ENCODE data around the gene RIOX2.

- TF ChIP-seq, protein P1, sequence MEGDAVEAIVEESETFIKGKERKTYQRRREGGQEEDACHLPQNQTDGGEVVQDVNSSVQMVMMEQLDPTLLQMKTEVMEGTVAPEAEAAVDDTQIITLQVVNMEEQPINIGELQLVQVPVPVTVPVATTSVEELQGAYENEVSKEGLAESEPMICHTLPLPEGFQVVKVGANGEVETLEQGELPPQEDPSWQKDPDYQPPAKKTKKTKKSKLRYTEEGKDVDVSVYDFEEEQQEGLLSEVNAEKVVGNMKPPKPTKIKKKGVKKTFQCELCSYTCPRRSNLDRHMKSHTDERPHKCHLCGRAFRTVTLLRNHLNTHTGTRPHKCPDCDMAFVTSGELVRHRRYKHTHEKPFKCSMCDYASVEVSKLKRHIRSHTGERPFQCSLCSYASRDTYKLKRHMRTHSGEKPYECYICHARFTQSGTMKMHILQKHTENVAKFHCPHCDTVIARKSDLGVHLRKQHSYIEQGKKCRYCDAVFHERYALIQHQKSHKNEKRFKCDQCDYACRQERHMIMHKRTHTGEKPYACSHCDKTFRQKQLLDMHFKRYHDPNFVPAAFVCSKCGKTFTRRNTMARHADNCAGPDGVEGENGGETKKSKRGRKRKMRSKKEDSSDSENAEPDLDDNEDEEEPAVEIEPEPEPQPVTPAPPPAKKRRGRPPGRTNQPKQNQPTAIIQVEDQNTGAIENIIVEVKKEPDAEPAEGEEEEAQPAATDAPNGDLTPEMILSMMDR (conservative IDR thresholded peaks at IDR 0.05; ENCODE audit: low read length), result 0 out of 2 replicates have a peak, but pooled peaks have one; percentile 22
- TF ChIP-seq EZH2phosphoT487 (IDR thresholded peaks at IDR 0.05; ENCODE audit: borderline replicate concordance, low read depth, low read length), result no peak
Measured at GRCh38 chr3:98013411-98014267, 41.4 kb upstream of the RIOX2 start.

Data from OCI-LY7 (cell line).